Esophagus squamous epithelium (tissue), 4 donors: Measurements from ENCODE around the gene COL4A2.

Source experiments
- POLR2A ChIP-seq, 4 donors: fragments of 450-650 bp; IDR thresholded peaks; one replicate each; pipeline ENCODE4 v1.6.1; 2017; ENCODE audit warnings: antibody characterized with exemption in 4 of 4, mild to moderate bottlenecking in 4 of 4, moderate library complexity in 3 of 4
- TF ChIP-seq, protein P1 (sequence below), 6 experiments: fragments of 450-650 bp in 4 of 6; fragments of 200-600 bp in 2 of 6; sonication (generic) in 2 of 6; IDR thresholded peaks; one replicate each; pipeline ENCODE4 v1.5.1; 2016 to 2019; ENCODE audit warnings: antibody characterized with exemption in 6 of 6, mild to moderate bottlenecking in 4 of 6, moderate library complexity in 4 of 6

- TF ChIP-seq, protein P1, sequence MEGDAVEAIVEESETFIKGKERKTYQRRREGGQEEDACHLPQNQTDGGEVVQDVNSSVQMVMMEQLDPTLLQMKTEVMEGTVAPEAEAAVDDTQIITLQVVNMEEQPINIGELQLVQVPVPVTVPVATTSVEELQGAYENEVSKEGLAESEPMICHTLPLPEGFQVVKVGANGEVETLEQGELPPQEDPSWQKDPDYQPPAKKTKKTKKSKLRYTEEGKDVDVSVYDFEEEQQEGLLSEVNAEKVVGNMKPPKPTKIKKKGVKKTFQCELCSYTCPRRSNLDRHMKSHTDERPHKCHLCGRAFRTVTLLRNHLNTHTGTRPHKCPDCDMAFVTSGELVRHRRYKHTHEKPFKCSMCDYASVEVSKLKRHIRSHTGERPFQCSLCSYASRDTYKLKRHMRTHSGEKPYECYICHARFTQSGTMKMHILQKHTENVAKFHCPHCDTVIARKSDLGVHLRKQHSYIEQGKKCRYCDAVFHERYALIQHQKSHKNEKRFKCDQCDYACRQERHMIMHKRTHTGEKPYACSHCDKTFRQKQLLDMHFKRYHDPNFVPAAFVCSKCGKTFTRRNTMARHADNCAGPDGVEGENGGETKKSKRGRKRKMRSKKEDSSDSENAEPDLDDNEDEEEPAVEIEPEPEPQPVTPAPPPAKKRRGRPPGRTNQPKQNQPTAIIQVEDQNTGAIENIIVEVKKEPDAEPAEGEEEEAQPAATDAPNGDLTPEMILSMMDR (IDR thresholded peaks at IDR 0.05), result no peak
- no peak for TF ChIP-seq POLR2A (IDR thresholded peaks at IDR 0.05)
These were observed 164.2 kb downstream of the COL4A2 start for GRCh38 chr13:110471156-110471832.
